CD14-positive monocyte (primary cell): ENCODE results near the gene ZNF76. TPM values are rescaled to one million over a fixed set of nuclear protein-coding genes. Genes with fewer than 3 reads are reported as not detected.

Experiments used
- DNase-seq, 3 donors: peaks; one replicate each; pipeline ENCODE4 v3.0.0-alpha.2; 2011 to 2022
- H2AFZ ChIP-seq: 2 replicates; pipeline ENCODE4 v1.6.0; 2012; ENCODE audit warnings: mild to moderate bottlenecking, low read depth, low read length, inconsistent platforms; ENCODE audit not compliant: insufficient read depth, poor library complexity, severe bottlenecking
- H3K27ac ChIP-seq, 2 donors: 1 replicate in 1 of 2; 2 replicates in 1 of 2; pipeline ENCODE4 v1.5.1; 2012 to 2013; ENCODE audit warnings: low read length in 2 of 2, control low read depth in 1 of 2, inconsistent platforms in 1 of 2, low read depth in 1 of 2, mild to moderate bottlenecking in 1 of 2
- H3K27me3 ChIP-seq, 2 donors: one replicate each; pipeline versions ENCODE4 v1.6.0 to v1.6.1; 2011 to 2013; ENCODE audit warnings: low read length in 2 of 2; ENCODE audit not compliant: control insufficient read depth in 2 of 2, insufficient read depth in 2 of 2
- H3K36me3 ChIP-seq, 2 donors: replicated peaks in 1 of 2; 1 replicate in 1 of 2; 2 replicates in 1 of 2; pipeline versions ENCODE4 v1.5.1 to v1.6.1; 2012 to 2013; ENCODE audit warnings: low read length in 2 of 2, control low read depth in 1 of 2, inconsistent platforms in 1 of 2, mild to moderate bottlenecking in 1 of 2; ENCODE audit not compliant: insufficient read depth in 2 of 2, control insufficient read depth in 1 of 2
- H3K4me1 ChIP-seq, 2 donors: 1 replicate in 1 of 2; 2 replicates in 1 of 2; pipeline versions ENCODE4 v1.5.1 to v1.6.1; 2012 to 2013; ENCODE audit warnings: low read length in 2 of 2, control low read depth in 1 of 2, inconsistent platforms in 1 of 2, mild to moderate bottlenecking in 1 of 2, moderate library complexity in 1 of 2; ENCODE audit not compliant: insufficient read depth in 2 of 2, control insufficient read depth in 1 of 2
- H3K4me2 ChIP-seq: replicated peaks from 2 replicates; pipeline ENCODE3; 2012; ENCODE audit warnings: low read length, moderate library complexity, mild to moderate bottlenecking; ENCODE audit not compliant: poor library complexity, severe bottlenecking; ENCODE audit errors: extremely low read depth
- H3K4me3 ChIP-seq, 3 experiments: fragments of 200-600 bp in 1 of 3; sonication (generic) in 1 of 3; replicated peaks in 1 of 3; 1 replicate in 2 of 3; 2 replicates in 1 of 3; pipeline ENCODE4 v1.5.1; 2011 to 2013; ENCODE audit warnings: low read length in 3 of 3, mild to moderate bottlenecking in 3 of 3, control low read depth in 2 of 3, low read depth in 2 of 3, inconsistent platforms in 1 of 3, moderate library complexity in 1 of 3
- H3K79me2 ChIP-seq: 2 replicates; pipeline ENCODE4 v1.6.0; 2012; ENCODE audit warnings: mild to moderate bottlenecking, control low read depth, inconsistent platforms, low read length, moderate library complexity; ENCODE audit not compliant: insufficient read depth
- H3K9ac ChIP-seq: 2 replicates; pipeline ENCODE4 v1.6.0; 2017; ENCODE audit warnings: low read length, mild to moderate bottlenecking; ENCODE audit not compliant: insufficient read depth, poor library complexity, severe bottlenecking
- H3K9me3 ChIP-seq, 2 donors: replicated peaks in 1 of 2; 1 replicate in 1 of 2; 2 replicates in 1 of 2; pipeline versions ENCODE4 v1.5.1 to v1.6.1; 2012 to 2013; ENCODE audit warnings: low read length in 2 of 2, control low read depth in 1 of 2; ENCODE audit not compliant: control insufficient read depth in 1 of 2, insufficient read depth in 1 of 2
- H4K20me1 ChIP-seq: 2 replicates; pipeline ENCODE4 v1.6.0; 2012; ENCODE audit warnings: mild to moderate bottlenecking, low read length, control low read depth, moderate library complexity; ENCODE audit not compliant: insufficient read depth
- H3K27ac Mint-ChIP-seq, 7 donors: one replicate each; pipeline ENCODE4 v1.8.0; 2020; ENCODE audit warnings: mild to moderate bottlenecking in 7 of 7, mixed read lengths in 7 of 7, moderate library complexity in 6 of 7, inconsistent platforms in 2 of 7
- H3K27me3 Mint-ChIP-seq, 3 donors: one replicate each; pipeline ENCODE4 v1.8.0; 2021 to 2022; ENCODE audit warnings: low read depth in 3 of 3, mild to moderate bottlenecking in 3 of 3, mixed read lengths in 3 of 3, moderate library complexity in 3 of 3, inconsistent platforms in 1 of 3
- H3K36me3 Mint-ChIP-seq, 2 donors: one replicate each; pipeline ENCODE4 v1.8.0; 2020; ENCODE audit warnings: mixed read lengths in 2 of 2, inconsistent platforms in 1 of 2, mild to moderate bottlenecking in 1 of 2
- H3K4me1 Mint-ChIP-seq: one replicate; pipeline ENCODE4 v1.8.0; 2020; ENCODE audit warnings: mild to moderate bottlenecking, mixed read lengths
- H3K4me3 Mint-ChIP-seq, 2 donors: one replicate each; pipeline ENCODE4 v1.8.0; 2020; ENCODE audit warnings: mild to moderate bottlenecking in 2 of 2, mixed read lengths in 2 of 2, moderate library complexity in 1 of 2
- H3K9me3 Mint-ChIP-seq, 7 donors: one replicate each; pipeline ENCODE4 v1.8.0; 2020 to 2022; ENCODE audit warnings: mixed read lengths in 7 of 7, mild to moderate bottlenecking in 6 of 7, moderate library complexity in 6 of 7, inconsistent platforms in 2 of 7
- WGBS: methylation state at CpG from one replicate; pipeline ENCODE4 v1.1.5; 2013; ENCODE audit warnings: missing lambda C conversion rate; ENCODE audit not compliant: insufficient coverage; 5-methylcytosine and 5-hydroxymethylcytosine counted together
- intact Hi-C, 2 donors: fragments of 100-400 bp; cut with micrococcal nuclease; formaldehyde crosslinking; loops; one replicate each; pipeline versions ENCODE4 v1.15.0 to v1.15.1; 2023
- polyA plus RNA-seq, 3 donors: library from polyadenylated mRNA; depleted of rRNA in 1 of 3; unstranded in 2 of 3; stranded (reverse) in 1 of 3; fragments of 300-500 nt in 2 of 3; fragments of >200 nt in 1 of 3; fragmentation: Illumina TruSeq in 2 of 3; gene quantifications; 1 replicate in 2 of 3; 2 replicates in 1 of 3; pipeline ENCODE4 v1.2.3, GENCODE V29; 2012 to 2021
- TF ChIP-seq, protein P1 (sequence below): fragments of 200-600 bp; IDR thresholded peaks from one replicate; pipeline ENCODE4 v1.8.0; 2022; ENCODE audit warnings: antibody characterized with exemption, mild to moderate bottlenecking

Gene ZNF76
- polyA plus RNA-seq, 3 donors: 6.8 to 49.7 (median 9.6) TPM

DNA sequence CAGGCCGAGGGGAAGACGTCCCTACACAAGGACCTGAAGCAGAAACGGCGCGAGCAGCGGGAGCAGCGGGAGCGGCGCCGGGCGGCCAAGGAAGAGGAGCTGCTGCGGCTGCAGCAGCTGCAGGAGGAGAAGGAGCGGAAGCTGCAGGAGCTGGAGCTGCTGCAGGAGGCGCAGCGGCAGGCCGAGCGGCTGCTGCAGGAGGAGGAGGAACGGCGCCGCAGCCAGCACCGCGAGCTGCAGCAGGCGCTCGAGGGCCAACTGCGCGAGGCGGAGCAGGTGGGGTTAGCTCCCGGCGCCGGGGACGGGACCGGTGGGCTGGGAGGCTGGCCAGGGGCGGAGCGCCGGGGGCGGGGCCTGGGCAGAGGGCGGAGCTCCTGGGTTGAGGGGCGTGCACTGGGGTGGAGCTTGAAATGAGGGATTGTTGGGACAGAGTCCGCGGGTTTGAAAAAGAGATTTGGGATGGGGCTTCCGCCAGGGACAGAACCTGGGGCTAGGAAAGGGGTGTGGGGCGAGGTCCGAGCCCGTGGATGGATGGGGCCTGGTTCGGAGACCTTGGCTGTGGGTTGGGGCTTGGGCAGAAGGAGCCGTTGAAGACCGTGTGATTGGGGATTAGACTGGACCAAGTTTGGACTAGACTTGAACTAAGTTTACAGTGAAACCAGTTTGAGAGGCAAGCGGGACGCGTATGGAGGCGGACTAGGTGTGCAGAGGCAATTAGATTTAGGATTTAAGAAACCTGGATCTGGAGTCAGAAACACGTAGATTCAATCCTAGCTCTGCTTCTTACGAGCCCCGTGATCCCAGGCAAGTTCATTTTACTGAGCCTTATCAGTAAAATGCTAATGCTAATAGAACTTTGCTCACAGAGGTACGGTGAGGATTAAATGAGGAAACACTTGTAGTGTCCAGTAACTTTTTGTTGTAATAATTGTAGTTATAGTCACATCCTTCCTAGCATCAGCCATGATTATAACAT lies 58.9 kb downstream of the ZNF76 start:
- no peak for DNase-seq
- H3K9me3 ChIP-seq: no peaks in the 10 kb centered on the region
- intact Hi-C loops: no loop called here
- peaks cover 76 to 92% of the 10 kb centered on the region in 2 donors for H3K36me3 ChIP-seq
- H3K27ac ChIP-seq: no peak overlapping the region
- Mint-ChIP-seq H3K36me3 (peaks cover 85 to 97% of the 10 kb centered on the region in 2 donors), H3K4me3 (no peak overlapping the region), H3K27me3 (peaks cover 0 to 4% (median 0%) of the 10 kb centered on the region in 3 donors), H3K27ac (peak overlapping the region in 2 of 7 donors; percentile 3 to 6), H3K9me3 (peaks cover 0 to 4% (median 0%) of the 10 kb centered on the region in 7 donors), H3K4me1 (peaks cover 8% of the 10 kb centered on the region)
- no peaks in the 10 kb centered on the region for H3K27me3 ChIP-seq
- no peak overlapping the region for H3K4me3 ChIP-seq
- no peak overlapping the region for H2AFZ ChIP-seq
- no peak overlapping the region for H3K9ac ChIP-seq
- H4K20me1 ChIP-seq: peaks cover 58% of the 10 kb centered on the region
- TF ChIP-seq, protein P1, sequence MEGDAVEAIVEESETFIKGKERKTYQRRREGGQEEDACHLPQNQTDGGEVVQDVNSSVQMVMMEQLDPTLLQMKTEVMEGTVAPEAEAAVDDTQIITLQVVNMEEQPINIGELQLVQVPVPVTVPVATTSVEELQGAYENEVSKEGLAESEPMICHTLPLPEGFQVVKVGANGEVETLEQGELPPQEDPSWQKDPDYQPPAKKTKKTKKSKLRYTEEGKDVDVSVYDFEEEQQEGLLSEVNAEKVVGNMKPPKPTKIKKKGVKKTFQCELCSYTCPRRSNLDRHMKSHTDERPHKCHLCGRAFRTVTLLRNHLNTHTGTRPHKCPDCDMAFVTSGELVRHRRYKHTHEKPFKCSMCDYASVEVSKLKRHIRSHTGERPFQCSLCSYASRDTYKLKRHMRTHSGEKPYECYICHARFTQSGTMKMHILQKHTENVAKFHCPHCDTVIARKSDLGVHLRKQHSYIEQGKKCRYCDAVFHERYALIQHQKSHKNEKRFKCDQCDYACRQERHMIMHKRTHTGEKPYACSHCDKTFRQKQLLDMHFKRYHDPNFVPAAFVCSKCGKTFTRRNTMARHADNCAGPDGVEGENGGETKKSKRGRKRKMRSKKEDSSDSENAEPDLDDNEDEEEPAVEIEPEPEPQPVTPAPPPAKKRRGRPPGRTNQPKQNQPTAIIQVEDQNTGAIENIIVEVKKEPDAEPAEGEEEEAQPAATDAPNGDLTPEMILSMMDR: no peak
- H3K79me2 ChIP-seq: peaks cover 23% of the 10 kb centered on the region
- WGBS: 97% methylated on average over 50 of the region's 55 CpGs
- H3K4me1 ChIP-seq: peaks cover 4 to 8% of the 10 kb centered on the region in 2 donors
- H3K4me2 ChIP-seq: no peak overlapping the region

DNA sequence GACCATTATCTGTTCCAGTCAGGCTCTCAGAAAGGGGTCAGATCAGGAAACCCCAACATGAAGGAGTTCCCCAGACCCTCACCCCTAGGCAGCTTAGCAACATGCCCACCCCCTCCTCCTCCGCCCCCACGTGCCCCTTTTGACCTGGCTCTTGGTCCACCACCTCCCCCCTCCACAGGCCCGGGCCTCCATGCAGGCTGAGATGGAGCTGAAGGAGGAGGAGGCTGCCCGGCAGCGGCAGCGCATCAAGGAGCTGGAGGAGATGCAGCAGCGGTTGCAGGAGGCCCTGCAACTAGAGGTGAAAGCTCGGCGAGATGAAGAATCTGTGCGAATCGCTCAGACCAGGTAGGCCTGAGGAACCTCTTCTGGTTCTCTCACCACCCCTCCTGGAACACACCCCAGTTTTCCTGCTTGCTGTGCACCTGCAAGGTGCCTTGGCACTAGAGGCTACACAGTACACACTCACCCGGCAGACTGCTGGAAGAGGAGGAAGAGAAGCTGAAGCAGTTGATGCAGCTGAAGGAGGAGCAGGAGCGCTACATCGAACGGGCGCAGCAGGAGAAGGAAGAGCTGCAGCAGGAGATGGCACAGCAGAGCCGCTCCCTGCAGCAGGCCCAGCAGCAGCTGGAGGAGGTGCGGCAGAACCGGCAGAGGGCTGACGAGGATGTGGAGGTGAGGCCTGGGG lies 60.0 kb downstream of the ZNF76 start:
- Histone ChIP-seq H4K20me1 (peaks cover 50% of the 10 kb centered on the region), H3K79me2 (peaks cover 15% of the 10 kb centered on the region), H3K4me1 (no peaks in the 10 kb centered on the region), H3K27me3 (no peaks in the 10 kb centered on the region), H3K4me2 (no peak overlapping the region), H3K27ac (no peak overlapping the region), H3K9ac (no peak overlapping the region), H3K36me3 (peaks cover 79 to 98% of the 10 kb centered on the region in 2 donors), H2AFZ (no peak overlapping the region), H3K9me3 (no peaks in the 10 kb centered on the region), H3K4me3 (no peak overlapping the region)
- Mint-ChIP-seq H3K4me1 (peaks cover under 1% of the 10 kb centered on the region), H3K9me3 (peaks cover 0 to 4% (median 0%) of the 10 kb centered on the region in 7 donors), H3K27ac (peak overlapping the region in 1 of 7 donors; percentile 23), H3K4me3 (no peak overlapping the region), H3K27me3 (peaks cover 0 to 4% (median 0%) of the 10 kb centered on the region in 3 donors), H3K36me3 (peaks cover 83 to 97% of the 10 kb centered on the region in 2 donors)
- no peak for DNase-seq
- TF ChIP-seq, protein P1: no peak
- intact Hi-C loops: no loop called here
- WGBS: 100% methylated on average over 11 of the region's 20 CpGs
